ENCODE measurements around the gene HEATR1.
"Not testable (repeated sequence)": the region's sequence is repeated elsewhere in the genome, so short reads cannot be mapped to it uniquely, and the experiment has no call there.

HEATR1 gene

GRCh38 chr1:236590553-236591150 is 13.7 kb downstream of the HEATR1 start:
- no peak for DNase-seq

GRCh38 chr1:236589531-236589930 is 14.8 kb downstream of the HEATR1 start:
- no peak for DNase-seq

- no peak for DNase-seq
These were observed 22.8 kb downstream of the HEATR1 start for GRCh38 chr1:236581528-236581927.

GRCh38 chr1:236580404-236580803 is 23.9 kb downstream of the HEATR1 start:
- DNase-seq = not testable (repeated sequence)

- DNase-seq = no peak
These were observed 25.7 kb downstream of the HEATR1 start for GRCh38 chr1:236578661-236579060.

- not testable (repeated sequence) for DNase-seq
These were observed 27.3 kb downstream of the HEATR1 start for GRCh38 chr1:236577041-236577440.

GRCh38 chr1:236576004-236576403 is 28.3 kb downstream of the HEATR1 start:
- DNase-seq = no peak

GRCh38 chr1:236575523-236575922 is 28.8 kb downstream of the HEATR1 start:
- no peak for DNase-seq

- no peak for DNase-seq
These were observed 35.9 kb downstream of the HEATR1 start for GRCh38 chr1:236568285-236568894.

GRCh38 chr1:236565530-236565929 is 38.8 kb downstream of the HEATR1 start:
- no peak for DNase-seq

GRCh38 chr1:236561976-236562375 is 42.3 kb downstream of the HEATR1 start:
- no peak for DNase-seq

GRCh38 chr1:236560213-236560771 is 44.0 kb downstream of the HEATR1 start:
- no peak for DNase-seq

GRCh38 chr1:236558846-236559245 is 45.5 kb downstream of the HEATR1 start:
- no peak for DNase-seq

- no peak for DNase-seq
These were observed 46.2 kb downstream of the HEATR1 start for GRCh38 chr1:236558081-236558480.

GRCh38 chr1:236556606-236557005 is 47.7 kb downstream of the HEATR1 start:
- DNase-seq = no peak

GRCh38 chr1:236553370-236553769 is 50.9 kb downstream of the HEATR1 start:
- DNase-seq = no peak

- DNase-seq = no peak
These were observed 51.4 kb downstream of the HEATR1 start for GRCh38 chr1:236552901-236553300.

- DNase-seq = no peak
These were observed 52.2 kb downstream of the HEATR1 start for GRCh38 chr1:236552096-236552495.

- no peak for DNase-seq
These were observed 53.1 kb downstream of the HEATR1 start for GRCh38 chr1:236550961-236551851.

- DNase-seq = no peak
These were observed 55.9 kb downstream of the HEATR1 start for GRCh38 chr1:236548452-236548851.

GRCh38 chr1:236545621-236546169 is 58.6 kb downstream of the HEATR1 start:
- DNase-seq = no peak

GRCh38 chr1:236543065-236543669 is 61.1 kb downstream of the HEATR1 start:
- DNase-seq = no peak

GRCh38 chr1:236541710-236542109 is 62.6 kb downstream of the HEATR1 start:
- no peak for DNase-seq

Measured in activated gamma-delta T cell (primary cell).